Measurements from ENCODE around the gene ITPR3. TPM values are rescaled to one million over a fixed set of nuclear protein-coding genes. Genes with fewer than 3 reads are reported as not detected.

Gene ITPR3
- 58.8 and 98.4 TPM in 2 replicates for total RNA-seq

GRCh38 chr6:33620856-33621710, at the start of gene ITPR3:
TSS of gene ITPR3 (plus strand) at chr6:33621322. CDS start at chr6:33621603, 281 bp downstream.

DNA sequence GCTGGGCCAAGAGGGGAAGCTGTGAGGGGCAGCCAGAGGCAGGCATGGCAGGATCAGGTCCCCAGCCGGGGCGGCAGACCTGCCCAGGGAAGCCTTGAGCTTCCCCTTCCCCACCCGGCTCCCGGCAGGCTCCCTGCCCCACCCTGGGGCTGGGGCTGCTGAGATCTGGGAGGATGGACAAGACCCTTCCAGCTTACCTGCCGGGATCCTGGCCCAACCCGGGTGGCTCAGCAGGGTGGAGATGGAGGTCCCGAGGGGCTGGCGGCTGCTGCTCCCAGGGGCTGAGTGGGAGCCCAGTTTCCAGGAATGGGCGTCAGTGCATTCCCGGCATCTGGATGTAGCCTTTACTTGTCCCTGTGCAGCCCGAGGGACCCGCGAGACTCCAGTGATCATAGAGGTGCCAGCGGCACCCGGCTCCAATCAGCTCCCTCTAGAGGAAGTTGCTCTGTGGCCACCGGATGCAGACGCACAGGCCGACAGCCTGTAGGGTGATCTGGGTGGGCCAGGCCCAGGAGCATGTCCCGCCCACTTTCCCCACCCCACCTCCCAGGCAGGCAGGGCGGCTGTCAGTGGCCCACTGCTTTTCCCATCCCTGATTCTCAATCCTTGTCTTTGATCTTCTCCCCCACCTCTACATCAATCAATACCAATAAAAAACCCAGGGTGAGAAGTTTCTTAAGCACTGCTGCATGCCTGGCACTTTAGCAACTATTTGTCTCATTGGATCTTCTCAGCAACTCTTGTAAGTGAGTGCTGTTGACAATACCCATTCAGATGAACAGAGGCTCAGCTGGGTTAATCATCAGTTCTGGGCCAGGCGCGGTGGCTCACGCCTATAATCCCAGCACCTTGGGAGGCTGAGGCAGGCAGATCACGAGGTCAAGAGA, 41.1 kb upstream of the ITPR3 start, which contains the start of gene BAK1:
BAK1 (minus strand) TSS at position 449 of the 887 bp plus-strand sequence. CDS start 2,672 bp downstream, outside the sequence.

DNA sequence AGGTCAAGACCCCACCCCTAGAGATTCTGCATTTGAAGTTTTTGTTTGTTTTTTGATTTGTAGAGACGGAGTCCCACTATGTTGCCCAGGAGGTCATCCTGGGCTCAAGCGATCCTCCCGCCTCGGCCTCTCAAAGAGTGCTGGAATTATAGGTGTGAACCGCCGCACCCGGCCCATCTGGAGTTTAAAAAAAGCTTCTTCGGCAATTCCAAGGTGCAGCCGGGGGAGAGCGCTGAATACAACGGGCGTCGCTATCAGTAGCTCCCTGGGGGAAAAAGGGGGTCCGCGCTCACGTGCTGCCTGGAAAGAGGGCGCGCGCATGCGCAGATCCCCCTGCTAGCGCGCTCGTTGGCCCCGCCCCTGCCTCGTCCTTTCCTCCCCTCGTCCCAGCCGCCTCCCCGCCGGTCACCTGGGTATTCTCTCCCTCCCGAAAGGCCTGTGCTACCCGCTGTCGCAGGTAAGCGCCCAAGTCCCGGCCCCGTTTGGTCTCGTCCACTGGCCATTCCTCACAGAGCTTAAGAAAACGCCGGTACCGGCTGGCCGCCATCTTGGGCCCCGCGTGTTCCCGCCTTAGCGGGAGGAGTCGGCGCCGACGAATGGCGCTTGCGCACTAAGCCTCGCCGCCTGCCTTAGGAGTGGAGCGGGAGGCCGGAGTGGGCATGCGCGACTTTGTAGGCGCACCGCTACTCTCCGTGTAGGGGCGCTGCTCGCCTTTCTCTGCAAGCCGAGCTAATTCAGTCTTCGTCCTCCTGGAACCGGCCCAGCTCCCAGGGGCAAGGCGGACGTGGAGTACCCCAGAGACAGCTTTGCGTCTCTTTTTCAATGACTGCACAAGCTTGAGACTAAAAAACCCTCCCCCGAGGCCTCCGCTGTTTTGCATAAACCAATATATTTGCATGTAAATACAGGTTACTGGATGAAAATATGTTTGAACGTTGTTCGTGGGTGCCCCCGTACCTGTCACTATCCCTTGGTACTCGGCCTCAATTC, 90.3 kb downstream of the ITPR3 start, which contains the start of gene UQCC2:
UQCC2 (minus strand) TSS at position 561 of the 990 bp plus-strand sequence; CDS start at position 547, 14 bp downstream.

Small RNAs within 50 kb of the gene (small RNA-seq; reads per million reads assigned to genes)
- gene MIR3934 = not detected

Other genes with a start within 250 kb of the ITPR3 start
- gene KIFC1, start 229.5 kb upstream of the ITPR3 start, total RNA-seq = 48.7 and 75.7 TPM in 2 replicates
- gene PHF1, start 210.3 kb upstream of the ITPR3 start, total RNA-seq = 11.7 and 13.9 TPM in 2 replicates
- gene CUTA, start 203.2 kb upstream of the ITPR3 start, total RNA-seq = 67.6 and 73.9 TPM in 2 replicates
- gene SYNGAP1, start 201.3 kb upstream of the ITPR3 start, total RNA-seq = 3.5 and 6.7 TPM in 2 replicates
- gene ZBTB9, start 166.7 kb upstream of the ITPR3 start, total RNA-seq = 4.5 and 5.3 TPM in 2 replicates
- gene BAK1, start 41.0 kb upstream of the ITPR3 start, total RNA-seq = 16.0 and 26.1 TPM in 2 replicates
- 10.5 and 16.2 TPM in 2 replicates for gene UQCC2, start 90.4 kb downstream of the ITPR3 start, total RNA-seq
- not detected in 2 replicates for gene IP6K3, start 125.6 kb downstream of the ITPR3 start, total RNA-seq
- gene LEMD2, start 167.8 kb downstream of the ITPR3 start, total RNA-seq = 39.2 and 42.2 TPM in 2 replicates
- not detected in 2 replicates for gene MLN, start 182.7 kb downstream of the ITPR3 start, total RNA-seq

Data from thoracic aorta endothelial cell (primary cell).